HG03432 (cell line): ENCODE measurements around the gene TRIB2.

ENCODE experiments used
- ATAC-seq: cut with Tn5 transposase; IDR thresholded peaks from one replicate; pipeline ENCODE4 v1.9.1; 2021; ENCODE audit warnings: mild to moderate bottlenecking, moderate library complexity; ENCODE audit not compliant: unreplicated experiment

Gene TRIB2

GRCh38 chr2:12737738-12738485 is 21.2 kb downstream of the TRIB2 start:
- no peak for ATAC-seq

- ATAC-seq, result no peak
Observed at GRCh38 chr2:12739721-12740254, 23.1 kb downstream of the TRIB2 start.

DNA sequence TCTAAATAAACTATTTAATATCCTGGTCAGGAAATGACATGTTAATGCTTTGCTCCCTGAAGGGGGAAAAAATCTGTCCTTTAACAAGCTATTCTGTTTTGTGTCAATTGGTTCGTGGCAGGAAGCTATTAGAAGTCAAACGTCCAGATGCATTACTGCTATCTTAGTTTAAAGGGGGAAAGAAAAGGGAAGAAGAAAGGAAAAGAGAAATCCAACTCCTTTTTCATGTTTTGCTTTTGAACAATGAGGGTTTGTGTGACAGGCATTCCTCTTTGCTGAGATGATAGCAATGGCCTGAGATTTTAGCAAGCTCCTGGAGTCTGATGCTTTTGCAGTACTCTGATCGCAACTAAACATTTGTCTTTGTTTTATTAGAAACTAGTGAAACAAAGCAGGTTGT is 24.6 kb downstream of the TRIB2 start:
- no peak for ATAC-seq

- ATAC-seq, result no peak
Observed at GRCh38 chr2:12742891-12743290, 26.2 kb downstream of the TRIB2 start.

GRCh38 chr2:12750166-12750905 is 33.6 kb downstream of the TRIB2 start:
- ATAC-seq, result no peak

- no peak for ATAC-seq
Observed at GRCh38 chr2:12754643-12755042, 37.9 kb downstream of the TRIB2 start.

- ATAC-seq, result no peak
Observed at GRCh38 chr2:12755384-12755783, 38.6 kb downstream of the TRIB2 start.

- ATAC-seq, result no peak
Observed at GRCh38 chr2:12759248-12759647, 42.5 kb downstream of the TRIB2 start.

- no peak for ATAC-seq
Observed at GRCh38 chr2:12761104-12761503, 44.4 kb downstream of the TRIB2 start.

DNA sequence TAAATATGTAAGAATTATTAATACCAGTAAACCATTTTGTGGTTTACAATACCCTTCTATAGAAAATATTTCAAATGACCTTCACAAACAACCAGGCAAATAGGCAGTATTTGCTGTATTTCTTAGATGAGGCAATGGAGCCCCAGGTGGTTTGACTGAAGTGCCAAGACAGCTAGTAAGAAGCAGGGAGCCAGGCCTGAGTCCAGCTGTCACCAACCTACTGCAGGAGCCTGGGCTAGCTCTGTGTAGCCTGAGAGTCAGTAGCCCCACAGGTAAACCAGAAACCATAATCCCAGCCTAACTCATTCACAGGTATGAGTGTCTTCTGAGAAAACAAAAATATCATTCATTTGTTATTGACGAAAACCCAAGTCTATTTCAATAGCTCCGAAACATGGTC is 45.6 kb downstream of the TRIB2 start:
- ATAC-seq, result no peak

GRCh38 chr2:12762976-12763375 is 46.2 kb downstream of the TRIB2 start:
- ATAC-seq, result no peak

DNA sequence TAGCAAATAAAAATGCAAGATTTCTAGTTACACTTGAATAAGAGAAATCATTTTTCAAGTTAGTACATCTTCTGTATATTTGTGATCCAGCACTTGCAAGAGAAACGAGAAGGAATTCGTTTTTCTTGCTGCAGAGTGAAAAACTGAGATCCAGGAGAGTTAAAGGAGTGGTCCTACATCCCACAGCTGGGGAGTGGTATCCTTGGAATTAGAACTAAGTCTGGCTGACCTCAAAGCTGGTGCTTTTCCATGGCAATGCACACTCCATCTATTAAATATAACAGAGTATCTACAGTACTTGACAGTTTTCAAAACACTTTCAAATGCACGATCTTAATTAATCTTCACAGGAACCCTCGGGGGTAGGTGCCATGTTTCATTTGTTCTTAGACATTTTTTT is 46.8 kb downstream of the TRIB2 start:
- no peak for ATAC-seq

DNA sequence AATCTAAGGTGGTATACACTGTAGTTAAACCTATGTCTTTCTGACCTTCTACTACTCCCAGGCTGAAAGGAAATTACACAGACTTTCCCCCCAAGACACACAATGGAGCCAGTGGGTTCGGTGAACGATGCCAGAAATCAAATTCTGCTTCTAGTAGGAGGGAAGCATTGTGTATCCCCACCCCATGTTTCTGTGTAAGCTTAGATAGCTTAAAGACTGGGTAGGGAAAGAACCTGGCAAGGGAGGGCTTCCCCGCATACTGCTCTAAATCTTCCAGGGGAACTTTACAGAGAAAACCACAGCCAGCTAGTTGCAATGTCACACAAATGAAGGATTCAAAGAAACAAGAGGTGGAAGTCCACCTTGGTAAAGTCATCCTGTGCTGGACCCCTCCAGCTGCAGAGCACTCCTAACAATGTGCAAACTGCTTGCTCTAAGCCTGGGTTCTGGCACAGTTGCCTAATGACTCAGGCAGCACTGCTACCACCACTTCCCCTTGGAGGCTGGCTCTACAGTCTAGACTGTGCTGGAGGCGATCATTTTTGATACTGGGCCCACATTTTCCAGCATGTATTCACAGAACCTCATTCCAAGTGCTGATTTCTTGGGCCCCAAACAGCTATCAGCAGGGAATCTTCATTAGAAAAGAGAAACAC is 47.5 kb downstream of the TRIB2 start:
- no peak for ATAC-seq

DNA sequence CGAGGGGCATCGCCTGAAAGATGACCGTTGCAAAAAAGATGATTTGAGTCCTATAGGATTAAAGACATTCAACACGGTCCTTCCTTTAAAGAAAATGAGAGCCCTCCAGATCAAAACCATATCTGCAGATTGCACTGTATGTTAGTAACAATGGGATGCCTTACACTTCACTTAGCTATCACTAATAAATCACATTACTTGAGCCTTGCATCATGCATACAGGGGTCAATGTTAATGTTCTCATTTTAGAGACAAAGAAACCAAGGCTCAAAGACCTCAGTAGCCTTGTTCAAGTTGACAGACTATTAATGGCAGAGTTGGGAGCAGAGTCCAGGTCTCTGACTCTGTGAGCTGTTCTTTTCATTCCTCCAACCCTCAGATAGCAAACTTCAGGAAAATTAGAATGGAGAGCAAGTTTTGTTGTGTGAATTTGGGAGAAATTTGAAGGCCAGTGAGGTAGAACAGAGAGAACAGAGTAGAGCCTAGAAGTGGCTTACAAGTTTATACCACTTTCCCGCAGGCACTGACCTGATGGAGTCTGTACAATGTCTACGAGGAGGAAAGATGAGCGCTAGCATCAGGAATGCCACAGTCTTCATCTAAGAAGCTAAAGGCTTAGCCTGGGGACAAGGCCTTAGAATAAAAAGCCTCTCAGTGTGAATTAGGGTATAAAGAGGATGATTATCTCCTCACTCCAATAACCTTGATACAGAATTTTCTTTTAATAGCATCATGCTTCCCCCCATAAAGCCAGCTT is 48.3 kb downstream of the TRIB2 start:
- no peak for ATAC-seq

DNA sequence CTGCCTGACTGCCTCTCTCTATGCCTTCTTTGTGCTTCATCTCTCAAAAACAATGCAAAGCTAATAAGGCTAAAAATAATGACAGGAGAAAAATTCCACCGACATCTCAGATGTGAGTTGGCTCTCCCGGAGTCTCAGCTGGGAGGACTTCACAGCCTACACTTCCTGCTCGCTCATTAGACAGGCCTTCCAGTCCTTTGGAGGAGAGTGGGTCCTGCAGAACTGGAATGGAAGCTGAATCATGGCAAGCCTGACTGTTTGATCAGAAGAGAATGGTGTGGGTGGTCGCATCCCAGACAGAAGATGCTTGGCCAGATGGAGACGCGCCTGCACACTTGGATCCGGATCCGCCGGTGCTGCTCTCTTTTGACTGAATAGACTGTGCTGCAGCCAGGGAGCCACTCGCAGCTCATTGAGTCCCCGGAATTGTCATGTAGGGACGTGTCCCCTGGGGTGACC is 49.7 kb downstream of the TRIB2 start:
- no peak for ATAC-seq

DNA sequence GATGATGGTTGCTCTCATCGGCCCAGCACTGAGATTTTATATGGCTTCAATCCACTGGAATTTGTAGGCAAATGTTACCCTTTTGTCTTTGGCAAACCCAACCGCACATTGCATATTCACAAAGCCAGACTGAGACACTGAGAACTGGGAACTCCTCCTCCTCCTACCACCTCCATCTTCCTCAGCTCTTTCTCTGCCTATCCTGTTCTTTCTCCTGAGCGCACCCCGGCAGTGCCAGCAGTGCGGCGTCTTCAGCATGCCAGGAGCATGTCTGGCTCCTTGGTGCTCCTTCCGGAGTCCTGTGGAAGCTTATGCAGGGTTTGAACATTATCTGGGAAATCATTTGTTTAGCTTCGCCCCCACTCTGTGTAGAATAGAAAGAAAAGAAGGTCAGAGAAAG is 50.8 kb downstream of the TRIB2 start:
- ATAC-seq, result no peak

GRCh38 chr2:12767996-12768624 is 51.4 kb downstream of the TRIB2 start:
- ATAC-seq, result no peak

- ATAC-seq, result no peak
Observed at GRCh38 chr2:12769492-12770105, 52.9 kb downstream of the TRIB2 start.

DNA sequence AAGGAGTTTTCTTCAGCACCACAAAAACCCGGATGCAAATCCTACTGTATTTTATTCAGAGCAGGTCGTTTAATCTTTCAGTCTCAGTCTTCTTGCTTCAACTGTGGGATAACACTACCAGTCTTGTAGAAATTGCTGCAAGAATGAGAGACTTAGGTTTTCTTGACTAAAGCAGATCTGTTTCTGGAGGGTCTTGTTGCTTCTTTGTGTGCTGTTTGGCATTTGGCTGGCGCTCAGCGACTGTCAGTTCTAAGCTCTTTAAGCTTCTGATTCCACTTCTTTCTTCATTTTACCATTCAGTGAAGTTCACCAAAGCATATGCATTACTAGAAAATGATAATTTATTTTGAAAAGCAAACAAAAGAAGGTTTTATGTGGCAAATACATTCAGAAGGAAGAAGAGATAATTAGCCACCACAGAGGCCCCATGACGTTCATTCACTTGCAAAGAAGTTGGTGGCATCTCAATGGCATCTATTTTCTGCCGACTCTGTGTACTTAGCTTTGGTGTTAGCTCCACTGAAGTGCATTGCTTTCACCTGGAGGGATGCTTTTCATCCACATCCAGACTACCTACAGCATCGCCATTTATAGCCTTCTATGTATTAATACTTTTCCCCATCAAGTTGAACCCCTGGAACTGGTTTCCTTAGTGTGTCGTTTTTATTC is 53.7 kb downstream of the TRIB2 start:
- ATAC-seq, result no peak
